SK-N-SH treated with all-trans-retinoic acid at 6 μM for 48 hours (cell line): Measurements from ENCODE around the gene FHIT.

Source experiments
- ATAC-seq: fragments of 200-7000 bp; cut with Tn5 transposase; 3 replicates; pipeline ENCODE4 v1.9.1; 2020; ENCODE audit warnings: mild to moderate bottlenecking, moderate library complexity
- ARNTL ChIP-seq: fragments of 450-650 bp; formaldehyde crosslinking; IDR thresholded peaks from 2 replicates; pipeline ENCODE4 v1.5.0; 2020; ENCODE audit warnings: low read depth, mild to moderate bottlenecking, moderate library complexity, borderline replicate concordance
- BACH2 ChIP-seq: fragments of 250-450 bp; sonication (Bioruptor Pico); IDR thresholded peaks from 2 replicates; pipeline ENCODE4 v1.9.0; 2021; ENCODE audit warnings: mild to moderate bottlenecking, borderline replicate concordance
- CSDC2 ChIP-seq: fragments of 250-450 bp; sonication (Bioruptor Pico); IDR thresholded peaks from 2 replicates; pipeline ENCODE4 v1.5.0; 2020; ENCODE audit warnings: mild to moderate bottlenecking, moderate library complexity
- ESRRG ChIP-seq: fragments of 250-450 bp; sonication (Bioruptor Pico); IDR thresholded peaks from 2 replicates; pipeline ENCODE4 v1.6.1; 2021; ENCODE audit warnings: mild to moderate bottlenecking
- GLIS3 ChIP-seq: fragments of 250-450 bp; sonication (Bioruptor Pico); IDR thresholded peaks from 2 replicates; pipeline ENCODE4 v1.5.0; 2020; ENCODE audit warnings: mild to moderate bottlenecking, moderate library complexity
- ISL1 ChIP-seq: fragments of 250-450 bp; sonication (Bioruptor Pico); IDR thresholded peaks from 2 replicates; pipeline ENCODE4 v2.1.2; 2022; ENCODE audit warnings: mild to moderate bottlenecking, moderate library complexity
- OSR1 ChIP-seq: fragments of 250-450 bp; sonication (Bioruptor Pico); IDR thresholded peaks from 2 replicates; pipeline ENCODE4 v1.8.0; 2022; ENCODE audit warnings: moderate library complexity, mild to moderate bottlenecking, inconsistent platforms
- PPARA ChIP-seq: fragments of 250-450 bp; sonication (Bioruptor Pico); IDR thresholded peaks from 2 replicates; pipeline ENCODE4 v1.5.0; 2020; ENCODE audit warnings: mild to moderate bottlenecking, borderline replicate concordance
- RARB ChIP-seq: fragments of 250-450 bp; sonication (Bioruptor Pico); IDR thresholded peaks from 2 replicates; pipeline ENCODE4 v1.8.0; 2021; ENCODE audit warnings: mild to moderate bottlenecking, moderate library complexity
- SNAI2 ChIP-seq: fragments of 250-450 bp; sonication (Bioruptor Pico); IDR thresholded peaks from 2 replicates; pipeline ENCODE4 v1.5.0; 2020; ENCODE audit warnings: mild to moderate bottlenecking, moderate library complexity
- TCF4 ChIP-seq: fragments of 250-450 bp; sonication (Bioruptor Pico); IDR thresholded peaks from 2 replicates; pipeline ENCODE4 v1.8.0; 2021; ENCODE audit warnings: mild to moderate bottlenecking, moderate library complexity, borderline replicate concordance
- TOX ChIP-seq: fragments of 250-450 bp; sonication (Bioruptor Pico); IDR thresholded peaks from 2 replicates; pipeline ENCODE4 v1.8.0; 2021; ENCODE audit warnings: mild to moderate bottlenecking, moderate library complexity, borderline replicate concordance
- ZC3H10 ChIP-seq: fragments of 250-450 bp; sonication (Bioruptor Pico); IDR thresholded peaks from 2 replicates; pipeline ENCODE4 v1.5.1; 2021; ENCODE audit warnings: mild to moderate bottlenecking, moderate library complexity
- ZFP3 ChIP-seq: fragments of 250-450 bp; sonication (Bioruptor Pico); IDR thresholded peaks from 2 replicates; pipeline ENCODE4 v1.5.0; 2020; ENCODE audit warnings: mild to moderate bottlenecking, moderate library complexity
- ZFP30 ChIP-seq: fragments of 450-650 bp; formaldehyde crosslinking; IDR thresholded peaks from 2 replicates; pipeline ENCODE4 v1.5.0; 2022; ENCODE audit warnings: mild to moderate bottlenecking, moderate library complexity
- ZNF565 ChIP-seq: fragments of 450-650 bp; formaldehyde crosslinking; conservative IDR thresholded peaks from 2 replicates; pipeline ENCODE4 v1.5.0; 2020; ENCODE audit warnings: low read depth, mild to moderate bottlenecking, moderate library complexity
- ZNF70 ChIP-seq: fragments of 450-650 bp; formaldehyde crosslinking; IDR thresholded peaks from 2 replicates; pipeline ENCODE4 v1.5.0; 2020; ENCODE audit warnings: mild to moderate bottlenecking, moderate library complexity
- ZNF8 ChIP-seq: fragments of 450-650 bp; formaldehyde crosslinking; IDR thresholded peaks from 2 replicates; pipeline ENCODE4 v1.5.0; 2020; ENCODE audit warnings: mild to moderate bottlenecking, moderate library complexity
- TF ChIP-seq, protein P1 (sequence below): fragments of 250-450 bp; sonication (Bioruptor Pico); IDR thresholded peaks from 2 replicates; pipeline ENCODE4 v1.5.0; 2020; ENCODE audit warnings: mild to moderate bottlenecking, moderate library complexity
- TF ChIP-seq, protein P2 (sequence below): fragments of 250-450 bp; sonication (Bioruptor Pico); IDR thresholded peaks from 2 replicates; pipeline ENCODE4 v1.8.0; 2021; ENCODE audit warnings: low read depth, mild to moderate bottlenecking, moderate library complexity, borderline replicate concordance
- TF ChIP-seq, protein P3 (sequence below): fragments of 250-450 bp; sonication (Bioruptor Pico); IDR thresholded peaks from 2 replicates; pipeline ENCODE4 v1.8.0; 2020; ENCODE audit warnings: mild to moderate bottlenecking, moderate library complexity, borderline replicate concordance
- TF ChIP-seq, protein P4 (sequence below): fragments of 250-450 bp; sonication (Bioruptor Pico); IDR thresholded peaks from 2 replicates; pipeline ENCODE4 v1.5.1; 2021; ENCODE audit warnings: mild to moderate bottlenecking, moderate library complexity

Gene FHIT

DNA sequence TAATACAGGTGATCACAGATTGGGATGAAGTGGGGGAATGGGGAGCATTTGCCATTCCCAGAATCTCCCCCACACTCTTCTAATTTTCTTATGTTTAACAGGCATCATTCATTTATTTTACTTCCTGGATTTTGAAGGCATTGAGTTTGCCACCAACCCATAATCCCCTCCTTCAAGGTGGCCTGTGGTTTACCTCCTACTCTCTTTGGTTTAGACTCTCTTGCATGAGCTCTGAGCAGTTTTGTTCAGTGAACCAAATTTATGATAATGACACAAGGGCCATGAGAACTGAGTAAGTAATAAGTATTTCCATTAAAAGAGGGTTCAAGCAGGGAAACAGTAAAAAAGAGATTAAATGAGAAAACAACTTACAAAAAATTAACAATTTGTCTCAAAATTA, 1498.3 kb downstream of the FHIT start (continued):
- TF ChIP-seq, protein P1, sequence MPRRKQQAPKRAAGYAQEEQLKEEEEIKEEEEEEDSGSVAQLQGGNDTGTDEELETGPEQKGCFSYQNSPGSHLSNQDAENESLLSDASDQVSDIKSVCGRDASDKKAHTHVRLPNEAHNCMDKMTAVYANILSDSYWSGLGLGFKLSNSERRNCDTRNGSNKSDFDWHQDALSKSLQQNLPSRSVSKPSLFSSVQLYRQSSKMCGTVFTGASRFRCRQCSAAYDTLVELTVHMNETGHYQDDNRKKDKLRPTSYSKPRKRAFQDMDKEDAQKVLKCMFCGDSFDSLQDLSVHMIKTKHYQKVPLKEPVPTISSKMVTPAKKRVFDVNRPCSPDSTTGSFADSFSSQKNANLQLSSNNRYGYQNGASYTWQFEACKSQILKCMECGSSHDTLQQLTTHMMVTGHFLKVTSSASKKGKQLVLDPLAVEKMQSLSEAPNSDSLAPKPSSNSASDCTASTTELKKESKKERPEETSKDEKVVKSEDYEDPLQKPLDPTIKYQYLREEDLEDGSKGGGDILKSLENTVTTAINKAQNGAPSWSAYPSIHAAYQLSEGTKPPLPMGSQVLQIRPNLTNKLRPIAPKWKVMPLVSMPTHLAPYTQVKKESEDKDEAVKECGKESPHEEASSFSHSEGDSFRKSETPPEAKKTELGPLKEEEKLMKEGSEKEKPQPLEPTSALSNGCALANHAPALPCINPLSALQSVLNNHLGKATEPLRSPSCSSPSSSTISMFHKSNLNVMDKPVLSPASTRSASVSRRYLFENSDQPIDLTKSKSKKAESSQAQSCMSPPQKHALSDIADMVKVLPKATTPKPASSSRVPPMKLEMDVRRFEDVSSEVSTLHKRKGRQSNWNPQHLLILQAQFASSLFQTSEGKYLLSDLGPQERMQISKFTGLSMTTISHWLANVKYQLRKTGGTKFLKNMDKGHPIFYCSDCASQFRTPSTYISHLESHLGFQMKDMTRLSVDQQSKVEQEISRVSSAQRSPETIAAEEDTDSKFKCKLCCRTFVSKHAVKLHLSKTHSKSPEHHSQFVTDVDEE (CRISPR knock-in tag) = no peak
- TF ChIP-seq BACH2 (CRISPR knock-in tag) (no peak), ZNF565 (CRISPR knock-in tag) (no peak), ZFP30 (CRISPR knock-in tag) (no peak)
- TF ChIP-seq, protein P2, sequence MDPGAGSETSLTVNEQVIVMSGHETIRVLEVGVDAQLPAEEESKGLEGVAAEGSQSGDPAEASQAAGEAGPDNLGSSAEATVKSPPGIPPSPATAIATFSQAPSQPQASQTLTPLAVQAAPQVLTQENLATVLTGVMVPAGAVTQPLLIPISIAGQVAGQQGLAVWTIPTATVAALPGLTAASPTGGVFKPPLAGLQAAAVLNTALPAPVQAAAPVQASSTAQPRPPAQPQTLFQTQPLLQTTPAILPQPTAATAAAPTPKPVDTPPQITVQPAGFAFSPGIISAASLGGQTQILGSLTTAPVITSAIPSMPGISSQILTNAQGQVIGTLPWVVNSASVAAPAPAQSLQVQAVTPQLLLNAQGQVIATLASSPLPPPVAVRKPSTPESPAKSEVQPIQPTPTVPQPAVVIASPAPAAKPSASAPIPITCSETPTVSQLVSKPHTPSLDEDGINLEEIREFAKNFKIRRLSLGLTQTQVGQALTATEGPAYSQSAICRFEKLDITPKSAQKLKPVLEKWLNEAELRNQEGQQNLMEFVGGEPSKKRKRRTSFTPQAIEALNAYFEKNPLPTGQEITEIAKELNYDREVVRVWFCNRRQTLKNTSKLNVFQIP (CRISPR knock-in tag) = no peak

DNA sequence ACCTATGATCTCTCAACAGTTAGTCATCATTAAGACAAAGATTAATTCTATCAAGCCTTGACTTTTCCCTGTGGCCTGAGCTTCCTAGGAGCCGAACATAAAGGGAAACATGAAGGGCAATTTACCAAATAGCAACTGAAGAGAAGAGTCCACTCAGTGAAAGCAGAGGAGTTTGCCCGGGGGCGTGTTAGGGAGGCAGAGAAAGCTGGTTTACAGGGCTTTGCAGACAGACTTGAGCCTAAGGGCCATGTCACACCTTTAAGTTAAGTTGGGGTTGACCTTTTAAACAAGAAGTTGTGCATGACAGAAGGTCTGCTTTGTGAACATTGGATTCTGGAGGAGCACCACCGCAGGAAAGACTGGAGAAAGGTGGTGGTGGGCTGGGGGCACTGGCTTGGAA, 1499.6 kb downstream of the FHIT start:
- ATAC-seq = no peak
- TF ChIP-seq ARNTL (CRISPR knock-in tag) = no peak
- TF ChIP-seq ZC3H10 (CRISPR knock-in tag) = no peak
- TF ChIP-seq, protein P3, sequence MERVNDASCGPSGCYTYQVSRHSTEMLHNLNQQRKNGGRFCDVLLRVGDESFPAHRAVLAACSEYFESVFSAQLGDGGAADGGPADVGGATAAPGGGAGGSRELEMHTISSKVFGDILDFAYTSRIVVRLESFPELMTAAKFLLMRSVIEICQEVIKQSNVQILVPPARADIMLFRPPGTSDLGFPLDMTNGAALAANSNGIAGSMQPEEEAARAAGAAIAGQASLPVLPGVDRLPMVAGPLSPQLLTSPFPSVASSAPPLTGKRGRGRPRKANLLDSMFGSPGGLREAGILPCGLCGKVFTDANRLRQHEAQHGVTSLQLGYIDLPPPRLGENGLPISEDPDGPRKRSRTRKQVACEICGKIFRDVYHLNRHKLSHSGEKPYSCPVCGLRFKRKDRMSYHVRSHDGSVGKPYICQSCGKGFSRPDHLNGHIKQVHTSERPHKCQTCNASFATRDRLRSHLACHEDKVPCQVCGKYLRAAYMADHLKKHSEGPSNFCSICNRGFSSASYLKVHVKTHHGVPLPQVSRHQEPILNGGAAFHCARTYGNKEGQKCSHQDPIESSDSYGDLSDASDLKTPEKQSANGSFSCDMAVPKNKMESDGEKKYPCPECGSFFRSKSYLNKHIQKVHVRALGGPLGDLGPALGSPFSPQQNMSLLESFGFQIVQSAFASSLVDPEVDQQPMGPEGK (CRISPR knock-in tag) = no peak
- no peak for TF ChIP-seq ZNF8 (CRISPR knock-in tag)
- no peak for TF ChIP-seq ZFP3 (CRISPR knock-in tag)
- no peak for TF ChIP-seq RARB (CRISPR knock-in tag)
- no peak for TF ChIP-seq TCF4 (CRISPR knock-in tag)
- TF ChIP-seq ESRRG (CRISPR knock-in tag) = no peak
- TF ChIP-seq, protein P4, sequence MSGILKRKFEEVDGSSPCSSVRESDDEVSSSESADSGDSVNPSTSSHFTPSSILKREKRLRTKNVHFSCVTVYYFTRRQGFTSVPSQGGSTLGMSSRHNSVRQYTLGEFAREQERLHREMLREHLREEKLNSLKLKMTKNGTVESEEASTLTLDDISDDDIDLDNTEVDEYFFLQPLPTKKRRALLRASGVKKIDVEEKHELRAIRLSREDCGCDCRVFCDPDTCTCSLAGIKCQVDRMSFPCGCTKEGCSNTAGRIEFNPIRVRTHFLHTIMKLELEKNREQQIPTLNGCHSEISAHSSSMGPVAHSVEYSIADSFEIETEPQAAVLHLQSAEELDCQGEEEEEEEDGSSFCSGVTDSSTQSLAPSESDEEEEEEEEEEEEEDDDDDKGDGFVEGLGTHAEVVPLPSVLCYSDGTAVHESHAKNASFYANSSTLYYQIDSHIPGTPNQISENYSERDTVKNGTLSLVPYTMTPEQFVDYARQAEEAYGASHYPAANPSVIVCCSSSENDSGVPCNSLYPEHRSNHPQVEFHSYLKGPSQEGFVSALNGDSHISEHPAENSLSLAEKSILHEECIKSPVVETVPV (CRISPR knock-in tag) = no peak
- TF ChIP-seq, all 23 proteins: peak for 0

DNA sequence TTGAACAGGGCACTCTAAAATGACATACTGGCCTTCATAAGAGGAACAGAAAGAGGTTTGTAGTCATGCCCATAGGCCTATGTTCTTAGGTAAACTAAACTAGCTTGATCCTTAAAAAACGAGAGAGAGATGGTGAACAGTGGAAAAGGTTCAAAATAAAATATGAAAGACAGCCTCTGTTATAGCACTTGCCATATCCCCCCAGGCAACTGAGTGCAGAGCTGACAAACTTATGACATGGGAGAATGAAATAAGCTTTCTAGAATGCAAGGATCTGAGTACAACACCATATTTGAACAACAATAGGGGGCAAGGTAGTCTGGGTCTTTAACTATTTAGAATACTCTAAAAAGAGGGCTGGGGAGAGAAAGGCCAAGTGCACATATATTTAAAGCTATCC, 1500.9 kb downstream of the FHIT start:
- no peak for ATAC-seq

More for the DNA sequence above, 1500.9 kb downstream of the FHIT start:
- TF ChIP-seq BACH2 (CRISPR knock-in tag) (no peak), GLIS3 (CRISPR knock-in tag) (no peak), PPARA (CRISPR knock-in tag) (no peak), ISL1 (CRISPR knock-in tag) (no peak), ZNF8 (CRISPR knock-in tag) (no peak), CSDC2 (no peak), RARB (CRISPR knock-in tag) (no peak), ZC3H10 (CRISPR knock-in tag) (no peak), ZFP3 (CRISPR knock-in tag) (no peak), SNAI2 (CRISPR knock-in tag) (no peak), ZFP30 (CRISPR knock-in tag) (no peak), TCF4 (CRISPR knock-in tag) (no peak), ZNF70 (CRISPR knock-in tag) (no peak), TOX (no peak), OSR1 (CRISPR knock-in tag) (no peak)
- TF ChIP-seq, protein P2 (CRISPR knock-in tag) = no peak
- TF ChIP-seq, protein P3 (CRISPR knock-in tag) = no peak
